Raji (cell line): ENCODE results near the gene TMIE.

Experiments
- POLR2A ChIP-seq: IDR thresholded peaks from 2 replicates; pipeline ENCODE4 v1.6.1; 2011; ENCODE audit warnings: low read depth, low read length, control low read depth; ENCODE audit not compliant: insufficient read depth

The TMIE gene

DNA sequence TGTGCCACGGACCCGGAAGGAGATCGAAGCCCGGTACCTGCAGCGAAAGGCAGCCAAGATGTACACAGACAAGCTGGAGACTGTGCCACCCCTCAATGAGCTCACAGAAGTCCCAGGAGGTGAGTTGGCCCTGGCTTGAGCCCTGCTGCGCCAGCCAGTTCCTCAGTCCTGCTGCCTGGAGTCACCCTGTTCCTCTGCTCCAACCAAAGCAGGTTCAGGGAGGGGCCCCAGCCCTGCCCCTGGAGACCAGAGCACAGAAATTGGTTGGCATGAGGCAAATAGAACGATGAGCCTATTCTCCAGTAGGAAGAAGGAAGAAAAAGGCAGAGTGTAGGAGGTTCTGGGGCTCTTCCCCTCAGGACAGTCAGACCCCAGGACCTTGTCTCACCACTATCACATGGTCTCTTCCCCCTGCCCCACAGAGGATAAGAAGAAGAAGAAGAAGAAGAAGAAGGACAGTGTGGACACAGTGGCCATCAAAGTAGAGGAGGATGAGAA, 8.0 kb downstream of the TMIE start:
- no peak for TF ChIP-seq POLR2A

DNA sequence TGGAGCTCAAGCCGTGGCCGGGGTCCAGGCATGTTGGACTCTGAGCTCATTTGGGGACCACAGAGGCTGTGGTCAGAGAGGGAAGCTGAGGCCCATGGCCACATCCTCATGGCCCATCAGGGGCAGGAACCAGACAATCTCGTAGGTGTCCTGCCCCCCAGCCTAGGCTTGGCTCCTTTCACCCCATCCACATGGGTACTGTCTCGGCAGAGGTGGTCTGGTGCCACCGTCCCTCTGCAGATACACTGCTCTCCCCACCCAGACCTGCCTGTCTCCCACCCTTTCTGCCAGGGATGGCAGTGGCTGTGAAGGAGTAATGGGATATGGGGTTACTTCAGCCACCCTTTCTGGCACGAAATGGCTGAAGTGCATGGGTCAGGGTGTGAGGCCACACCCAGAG, 8.5 kb downstream of the TMIE start:
- TF ChIP-seq POLR2A, result no peak

DNA sequence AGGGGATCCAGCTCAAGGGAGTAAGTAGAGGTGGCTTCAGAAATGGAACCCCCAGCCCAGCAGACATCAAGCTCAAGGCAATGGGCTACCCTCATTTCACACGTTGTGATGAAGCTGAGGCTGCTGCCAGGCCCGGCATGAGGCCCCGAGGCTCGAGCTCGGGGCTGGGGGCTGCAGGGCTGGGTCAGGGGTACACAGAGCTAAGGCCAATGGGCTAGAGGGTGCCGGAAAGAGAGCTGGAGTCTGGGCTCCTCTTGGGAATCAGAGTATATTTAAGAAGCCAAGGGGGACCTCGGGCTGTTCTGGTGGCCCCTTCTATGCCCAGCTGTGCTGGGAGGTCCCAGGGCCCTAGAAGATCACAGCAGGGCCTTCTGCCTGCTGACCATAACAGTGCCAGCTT, 9.0 kb downstream of the TMIE start:
- TF ChIP-seq POLR2A, result no peak

DNA sequence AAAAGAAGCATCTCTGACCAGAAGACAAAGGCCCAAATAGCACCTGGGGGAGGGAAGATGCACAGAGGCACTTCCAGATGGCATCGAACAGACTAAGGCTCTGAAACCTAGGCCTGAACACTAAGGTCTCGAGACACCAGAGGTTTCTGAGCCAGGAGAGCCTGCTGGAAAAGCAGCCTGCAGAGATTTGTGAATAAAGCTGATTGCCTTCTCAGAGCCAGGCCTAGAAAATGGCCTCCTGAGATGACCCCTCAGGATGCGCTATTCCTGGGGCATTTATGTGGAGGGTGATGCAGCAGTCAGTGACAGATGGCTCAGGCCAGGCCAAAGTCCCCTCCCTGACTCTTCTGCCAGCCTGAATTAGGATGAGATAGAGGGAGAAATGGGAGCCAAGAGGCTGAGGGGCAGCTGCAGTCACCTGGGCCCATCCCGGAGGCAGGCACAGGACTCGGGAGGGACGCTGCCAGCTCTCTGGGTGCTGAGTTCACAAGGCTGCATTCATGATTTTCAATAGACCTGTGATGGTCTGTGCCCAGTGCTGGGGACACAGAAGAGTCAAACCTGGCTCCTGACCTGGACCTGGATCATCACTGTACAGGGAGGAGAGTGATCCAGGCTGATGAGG, 9.6 kb downstream of the TMIE start:
- no peak for TF ChIP-seq POLR2A

DNA sequence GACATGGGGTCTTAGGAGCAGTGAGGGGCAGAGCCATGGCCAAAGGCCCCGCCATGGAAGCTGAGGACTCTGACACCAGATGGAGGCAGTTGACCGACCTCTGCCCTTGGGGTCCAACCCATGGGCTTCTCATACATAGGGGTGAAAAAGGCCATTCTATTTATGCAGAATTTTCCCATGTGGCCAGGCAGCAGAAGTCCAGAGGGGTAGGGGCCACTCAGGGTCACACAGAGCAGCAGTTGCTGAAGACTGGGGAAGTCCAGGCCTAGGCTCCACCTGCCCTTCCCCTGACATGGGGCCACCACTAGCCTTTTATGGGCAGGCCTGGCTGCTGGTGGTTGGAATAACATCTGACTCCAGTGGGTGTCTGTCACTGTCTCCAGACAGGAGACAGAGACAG, 10.1 kb downstream of the TMIE start:
- no peak for TF ChIP-seq POLR2A

DNA sequence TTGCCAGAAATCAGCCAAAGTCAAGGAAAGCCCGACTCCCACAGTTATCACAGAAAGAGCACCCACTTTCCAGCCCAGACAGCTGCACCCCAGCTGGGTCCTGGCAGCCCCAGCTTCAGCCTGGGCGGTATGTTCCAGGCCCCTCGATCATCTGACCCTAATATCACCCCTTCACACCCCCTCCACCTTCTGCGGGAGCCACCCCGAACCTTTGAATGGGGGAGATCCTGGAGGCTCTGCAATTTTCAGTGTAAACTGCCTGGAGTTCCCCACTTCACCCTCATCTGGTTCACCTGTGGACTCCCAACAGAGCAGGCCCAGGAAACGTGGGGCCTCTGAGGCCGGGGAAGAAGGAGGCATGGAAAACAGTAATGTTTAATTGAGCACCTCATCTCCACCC, 10.6 kb downstream of the TMIE start:
- TF ChIP-seq POLR2A, result no peak

DNA sequence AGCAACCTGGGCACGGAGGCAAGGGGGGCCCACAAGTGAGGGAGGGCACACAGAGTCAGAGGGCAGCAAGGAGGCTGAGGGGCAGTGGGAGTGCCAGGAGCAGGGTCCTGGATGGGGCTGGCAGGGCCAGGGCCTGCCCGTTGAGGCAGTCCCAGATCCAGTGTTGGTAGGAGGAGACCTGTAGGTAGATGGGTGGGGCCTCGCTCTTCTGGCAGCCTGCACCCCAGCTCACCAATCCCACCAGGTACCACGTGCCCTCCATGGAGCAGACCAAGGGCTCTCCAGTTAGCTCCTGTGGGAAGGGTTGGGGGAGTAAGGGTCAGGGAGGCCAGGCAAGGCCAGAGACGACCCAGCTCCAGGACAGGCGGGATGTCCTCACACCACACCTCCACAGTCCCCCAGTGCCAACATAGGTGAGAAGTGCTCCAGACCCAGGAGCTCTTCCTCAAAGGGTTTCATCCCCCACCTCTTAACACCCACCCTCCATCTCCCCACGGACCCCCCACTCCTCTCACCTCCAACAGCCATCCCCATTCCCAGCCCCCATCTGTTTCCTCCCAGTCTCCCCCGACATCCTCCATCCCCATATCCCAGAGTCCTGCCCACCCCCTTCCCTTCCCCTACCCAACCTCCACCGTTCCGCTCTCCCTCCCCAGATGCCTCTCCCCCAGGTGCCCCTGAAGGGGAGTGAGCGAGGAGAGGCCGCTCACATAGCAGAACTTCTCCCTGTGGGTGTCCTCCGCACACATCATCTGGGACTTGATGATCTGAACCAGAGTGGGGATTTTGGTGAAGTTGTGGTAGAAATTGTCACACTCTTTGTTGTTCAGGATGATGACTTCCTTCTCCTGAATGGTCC, 11.2 kb downstream of the TMIE start:
- TF ChIP-seq POLR2A, result no peak

DNA sequence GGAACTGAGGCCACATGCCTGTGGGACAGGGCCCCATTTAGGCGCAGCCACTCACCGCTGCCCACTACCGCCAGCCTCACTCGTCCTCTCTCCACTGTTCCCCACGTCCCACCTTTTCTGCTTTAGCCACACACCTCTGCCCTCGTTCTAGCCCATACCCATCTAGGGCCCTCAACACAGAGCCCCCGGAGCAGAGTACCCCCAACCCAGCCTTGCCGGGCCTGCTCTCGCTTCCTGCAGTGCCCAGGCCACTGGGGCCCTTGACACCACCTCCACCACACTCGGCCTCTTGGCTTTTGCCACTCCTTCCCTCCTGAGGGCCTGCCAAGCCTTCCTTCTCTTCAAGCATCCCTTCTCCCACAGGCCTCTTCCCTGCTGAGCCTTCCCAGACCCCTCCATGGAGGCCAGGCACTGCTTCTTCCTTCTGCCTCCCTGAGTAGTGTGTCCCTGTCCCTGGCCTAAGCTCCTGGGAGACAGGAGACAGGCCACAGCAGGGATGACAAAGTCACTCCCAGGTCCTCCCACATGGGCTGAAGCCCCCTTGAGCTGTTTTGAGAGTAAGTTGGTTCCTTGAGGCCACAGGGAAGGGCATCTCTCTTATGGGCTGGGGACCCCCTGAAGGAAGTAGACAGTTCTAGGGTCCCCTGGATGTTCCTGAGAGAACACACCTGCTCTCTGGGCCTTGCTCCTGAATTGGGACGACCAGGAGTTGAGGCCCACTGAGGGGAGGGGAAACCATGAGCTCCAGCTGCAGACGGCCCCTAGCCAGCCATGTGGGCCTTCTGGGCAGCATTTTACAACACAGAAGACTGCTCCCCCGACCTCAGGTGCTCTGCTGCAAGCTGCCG, 12.1 kb downstream of the TMIE start:
- TF ChIP-seq POLR2A, result no peak

DNA sequence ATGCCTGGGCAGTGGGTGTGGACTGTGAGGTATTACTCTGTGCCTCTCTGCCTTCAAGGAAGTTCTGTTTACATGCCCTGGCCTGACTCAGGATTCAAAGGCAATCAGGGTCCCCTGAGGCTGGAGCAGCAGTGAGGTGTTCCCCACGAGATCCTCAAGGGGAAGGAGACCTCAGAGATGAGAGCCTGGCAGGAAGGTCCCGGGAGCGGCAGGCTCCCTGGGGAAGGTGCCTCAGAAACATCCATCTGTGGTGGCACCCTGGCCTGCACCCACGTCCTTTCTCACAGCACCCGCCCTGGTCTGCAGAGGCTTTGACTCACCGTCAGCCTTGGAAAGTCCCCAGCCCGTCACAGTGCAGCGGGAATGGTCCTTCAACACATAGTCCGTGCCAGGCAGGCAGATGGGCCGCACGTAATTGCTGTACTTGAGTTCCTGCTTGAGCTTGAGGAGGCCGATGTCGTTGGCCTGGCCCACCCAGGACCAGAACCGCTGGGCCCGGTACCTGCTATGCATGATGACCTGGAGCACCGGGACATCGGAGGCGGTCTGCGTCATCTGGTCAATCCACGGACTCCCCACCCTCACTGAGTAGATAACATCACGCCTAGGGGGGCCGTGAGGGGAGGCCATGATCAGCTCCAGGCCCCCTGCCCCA, 12.8 kb downstream of the TMIE start:
- no peak for TF ChIP-seq POLR2A

DNA sequence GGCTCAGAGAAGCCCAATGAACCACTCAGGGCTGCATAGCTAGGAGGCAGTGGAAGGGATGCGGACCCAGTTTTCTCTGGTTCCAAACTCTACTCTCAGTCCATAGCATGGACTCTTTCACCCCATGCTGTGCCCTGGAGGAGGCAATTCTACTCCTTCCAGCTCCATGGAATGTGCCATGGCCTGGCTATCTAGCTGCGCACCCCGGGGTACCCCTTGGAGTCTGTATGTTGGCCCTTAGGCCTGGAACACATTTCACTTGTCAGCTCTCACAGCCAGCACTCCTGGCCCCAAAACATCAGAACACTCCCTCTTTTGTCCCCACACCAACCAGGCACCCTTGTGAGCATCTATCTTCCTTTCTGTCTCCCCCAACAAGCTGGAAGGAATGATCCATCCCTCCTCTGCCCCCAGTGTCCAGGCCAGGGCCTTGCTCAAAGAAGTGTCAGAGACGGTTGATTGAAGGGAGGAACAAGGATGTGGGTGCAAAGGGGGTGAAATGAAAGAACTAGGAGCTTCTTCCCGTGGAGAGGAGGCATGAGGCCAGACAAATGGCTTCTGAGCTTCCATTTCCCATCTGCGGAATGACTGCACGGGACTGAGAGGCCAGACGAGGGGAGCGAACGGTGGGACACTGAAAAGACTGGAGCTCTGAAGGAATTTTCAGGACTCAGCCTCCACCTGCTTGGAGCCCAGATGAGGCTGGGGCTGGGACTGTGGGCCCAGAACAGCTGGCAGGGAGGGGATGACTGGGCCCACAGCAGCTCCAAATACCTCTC, 13.7 kb downstream of the TMIE start:
- TF ChIP-seq POLR2A, result no peak

DNA sequence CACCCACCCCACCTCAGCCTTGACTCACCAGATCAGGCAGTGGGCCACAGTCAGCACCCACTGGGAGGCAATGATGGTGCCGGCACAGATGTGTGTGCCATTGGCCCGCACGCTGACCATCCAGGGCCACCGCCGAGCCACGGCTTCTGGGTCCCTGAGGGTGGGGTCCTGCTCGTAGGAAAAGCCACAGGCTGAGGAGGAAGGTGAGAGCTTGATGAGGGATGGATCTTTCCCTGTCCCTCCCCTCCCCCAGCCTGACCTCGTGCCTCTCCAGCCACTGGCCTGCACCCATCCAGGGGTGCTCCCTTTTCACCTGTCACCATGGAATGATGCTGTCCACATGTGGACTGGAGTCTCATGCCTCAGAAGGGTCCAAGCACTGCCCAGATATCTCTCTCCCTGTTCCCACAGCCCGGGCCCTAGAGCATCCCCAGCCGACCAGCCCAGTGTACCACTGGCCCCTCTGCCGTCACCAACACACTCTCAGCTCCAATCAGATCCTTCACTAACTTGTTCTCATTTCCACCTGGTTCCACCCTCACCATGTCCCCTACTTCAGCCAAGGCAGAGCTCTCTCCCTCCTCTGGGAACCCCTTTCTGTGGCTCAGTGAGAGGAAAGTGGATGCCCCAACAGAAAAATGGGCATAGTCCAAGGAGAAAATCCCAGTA, 14.4 kb downstream of the TMIE start:
- no peak for TF ChIP-seq POLR2A

DNA sequence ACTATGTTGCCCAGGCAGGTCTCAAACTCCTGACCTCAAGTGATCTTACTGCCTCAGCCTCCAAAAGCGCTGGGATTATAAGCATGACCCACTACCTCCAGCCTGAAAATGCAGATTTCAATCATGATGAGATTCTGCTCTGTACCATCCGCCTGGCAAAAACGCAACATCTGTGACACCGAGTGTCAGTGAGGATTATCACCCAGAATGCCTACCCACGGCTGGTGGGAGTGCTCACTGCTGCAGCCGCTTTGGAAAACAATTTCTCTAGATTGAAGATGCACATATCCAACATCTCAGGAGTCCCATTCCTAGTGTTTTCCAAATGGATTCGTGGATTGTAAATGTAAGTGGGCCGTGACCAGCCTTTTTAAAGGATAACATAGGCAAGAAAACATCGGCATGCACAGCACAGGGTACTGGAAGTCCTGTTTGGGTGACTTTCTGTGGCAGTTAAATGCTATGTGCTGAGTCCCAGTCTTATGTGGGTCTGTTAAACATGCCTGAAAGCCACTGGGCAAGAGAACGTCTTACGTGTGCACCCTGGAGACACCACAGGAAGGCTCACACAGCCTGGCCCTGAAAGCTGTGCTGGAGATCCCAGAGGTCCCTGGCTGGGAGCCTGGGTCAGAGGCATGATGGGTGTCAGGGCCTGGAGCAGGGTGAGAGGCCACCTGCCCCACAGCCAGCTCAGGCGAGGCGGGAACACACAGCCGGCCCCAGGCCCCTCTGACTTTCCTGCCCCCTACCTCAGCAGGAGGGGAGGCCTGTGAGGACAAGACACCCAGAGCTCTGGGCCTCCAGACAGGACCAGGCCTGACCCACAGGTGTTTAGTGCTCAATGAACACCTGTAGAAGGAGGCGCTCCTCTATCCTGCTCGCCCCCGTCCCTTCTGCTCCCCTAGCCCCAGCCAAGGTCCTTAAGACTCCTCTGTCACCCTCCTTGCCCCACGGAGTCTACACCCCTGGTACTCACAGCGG, 15.6 kb downstream of the TMIE start:
- no peak for TF ChIP-seq POLR2A
